Measurements from ENCODE around the gene KLHL36.
"Not testable (repeated sequence)": the region's sequence is repeated elsewhere in the genome, so short reads cannot be mapped to it uniquely, and the experiment has no call there.

KLHL36 gene

GRCh38 chr16:84616515-84616914, 31.8 kb upstream of the KLHL36 start:
- DNase-seq (ENCODE audit: low read depth), result no peak

DNA sequence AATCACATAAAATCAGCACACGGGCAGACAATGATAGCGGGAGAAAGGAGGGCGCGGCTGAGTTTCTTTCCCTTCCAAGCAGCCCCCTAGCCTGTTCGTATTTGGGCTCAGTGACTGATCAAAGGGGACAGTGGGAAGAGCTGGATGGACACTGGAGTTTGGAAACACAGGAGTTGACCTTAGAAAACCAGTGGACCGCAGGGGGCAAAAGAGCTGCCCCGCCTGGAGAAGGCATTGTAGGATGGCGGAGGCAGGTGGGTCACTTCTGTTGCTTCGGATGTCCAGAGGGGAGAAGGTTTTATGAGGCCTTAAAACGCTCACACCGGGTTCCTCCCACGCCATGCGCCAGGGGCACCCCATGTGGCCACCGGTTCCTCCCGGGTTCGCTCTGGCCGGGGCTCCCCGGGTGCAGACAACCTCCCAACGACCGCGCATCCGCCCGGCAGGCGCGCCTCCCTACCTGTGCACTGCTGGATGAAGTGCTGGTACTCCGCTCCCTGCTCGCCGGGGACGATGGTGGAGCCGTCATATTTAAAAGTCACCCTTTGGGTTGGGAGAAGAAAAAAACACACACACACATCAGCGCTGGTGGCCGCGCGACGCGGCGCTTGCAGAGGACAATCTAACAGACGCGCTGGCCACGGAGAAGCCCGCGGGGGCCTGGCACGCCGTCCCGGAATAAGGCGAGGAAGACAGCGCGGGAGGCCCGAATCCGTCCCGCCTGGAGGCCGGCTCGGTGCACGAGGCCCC, 31.1 kb upstream of the KLHL36 start:
- no peak for DNase-seq (ENCODE audit: low read depth)

DNA sequence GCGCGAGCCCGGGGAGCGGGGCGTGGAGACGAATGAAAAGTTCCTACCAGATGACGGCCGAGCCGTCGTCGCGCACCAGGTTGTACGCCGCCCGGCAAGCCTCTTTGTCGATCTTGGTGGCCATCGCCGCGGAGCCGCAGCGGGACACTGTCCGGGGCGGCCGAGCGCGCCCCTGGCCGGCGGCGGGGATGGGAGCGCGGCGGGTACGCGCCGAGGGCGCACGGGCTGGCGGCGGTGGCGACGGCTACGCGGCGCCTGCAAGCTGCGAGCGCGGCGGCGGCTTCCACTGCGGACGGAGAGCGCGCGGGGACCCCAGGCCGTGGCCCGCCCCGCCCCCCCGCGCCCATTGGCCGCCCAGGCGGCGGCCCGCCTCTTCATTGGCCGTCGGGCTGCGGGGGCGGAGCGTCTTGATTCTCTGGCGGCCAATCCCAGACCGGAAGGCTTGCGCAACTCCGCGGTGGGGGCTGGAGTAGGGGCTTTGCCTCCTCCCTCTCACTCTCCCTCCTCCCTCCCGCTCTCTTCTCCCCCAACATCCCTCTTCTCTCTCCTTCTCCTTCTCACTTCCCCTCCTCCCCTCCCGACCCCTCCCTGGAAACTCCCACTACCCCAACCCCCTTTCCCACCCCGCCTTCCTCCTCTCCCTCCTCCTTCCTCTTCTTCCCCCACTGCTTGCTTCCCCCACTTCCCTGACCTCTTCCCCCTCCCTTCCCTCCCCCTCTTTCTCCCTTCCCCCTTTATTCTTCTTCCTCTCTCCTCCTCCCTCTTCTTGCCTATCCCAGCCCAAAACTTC, 30.3 kb upstream of the KLHL36 start, which contains the start of gene COTL1:
Gene COTL1, minus strand, starts transcription at position 288 of the 790 bp plus-strand sequence. Its CDS starts 164 bp downstream, at position 124.
- DNase-seq (ENCODE audit: low read depth), result peak; percentile 67

DNA sequence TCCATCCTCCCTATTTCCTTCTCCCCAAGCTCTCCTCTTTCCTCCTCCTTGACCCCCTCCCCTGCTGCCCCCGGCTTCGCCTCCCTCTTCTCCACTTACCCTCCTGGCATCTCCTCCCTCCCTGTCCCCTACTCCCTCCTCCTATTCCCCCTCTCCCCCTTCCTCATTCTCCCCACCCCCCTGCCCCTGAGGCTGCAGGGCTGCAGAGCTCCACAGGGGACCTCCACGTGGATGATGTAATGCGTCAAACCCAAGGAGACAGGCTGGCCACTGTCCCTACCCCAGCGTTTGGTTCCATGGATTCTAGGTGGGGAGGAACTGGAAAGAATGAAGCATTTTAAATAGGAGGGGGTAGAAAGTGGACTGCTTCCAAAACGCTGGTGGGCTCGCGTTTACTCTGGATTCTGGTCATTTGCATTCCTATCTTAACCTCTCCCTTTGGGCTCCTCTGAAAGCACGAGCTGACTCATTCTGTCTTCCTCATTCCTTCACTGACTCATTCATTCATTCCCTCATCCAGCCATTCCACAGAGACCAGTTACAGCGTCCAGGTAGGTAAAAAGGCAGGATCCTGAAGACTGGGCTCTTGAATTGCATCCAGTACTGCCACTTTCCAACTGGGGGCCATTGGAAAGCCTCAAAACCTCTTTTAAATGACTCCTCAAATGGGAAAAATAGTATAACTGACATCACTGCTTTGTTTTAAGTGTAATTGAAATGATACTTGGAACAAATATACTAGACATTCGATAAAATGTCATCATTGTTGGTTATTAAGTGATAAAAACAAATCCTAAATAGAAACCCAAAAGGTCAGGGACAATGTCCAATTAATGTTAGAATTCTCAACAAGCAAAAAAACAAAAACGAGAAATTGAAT, 29.5 kb upstream of the KLHL36 start:
- DNase-seq (ENCODE audit: low read depth), result peak; percentile 87

GRCh38 chr16:84620913-84621312, 27.4 kb upstream of the KLHL36 start:
- not testable (repeated sequence) for DNase-seq (ENCODE audit: low read depth)

DNA sequence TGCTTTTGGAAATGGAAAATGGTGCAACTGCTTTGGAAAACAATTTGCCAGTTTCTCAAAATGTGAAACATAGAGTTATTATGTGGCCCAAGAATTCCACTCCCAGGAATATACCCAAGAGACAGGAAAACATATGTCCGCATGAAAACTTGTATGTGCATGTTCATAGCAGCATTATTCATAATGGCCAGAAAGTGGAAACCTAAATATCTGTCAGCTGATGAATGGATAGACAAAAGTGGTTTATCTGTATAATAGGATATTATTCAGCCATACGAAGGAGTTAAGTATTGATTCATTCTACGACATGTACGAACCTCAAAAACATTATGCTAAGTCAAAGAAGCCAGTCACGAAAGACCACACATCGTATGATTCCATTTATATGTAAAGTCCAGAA, 22.8 kb upstream of the KLHL36 start:
- no peak for DNase-seq (ENCODE audit: low read depth)

DNA sequence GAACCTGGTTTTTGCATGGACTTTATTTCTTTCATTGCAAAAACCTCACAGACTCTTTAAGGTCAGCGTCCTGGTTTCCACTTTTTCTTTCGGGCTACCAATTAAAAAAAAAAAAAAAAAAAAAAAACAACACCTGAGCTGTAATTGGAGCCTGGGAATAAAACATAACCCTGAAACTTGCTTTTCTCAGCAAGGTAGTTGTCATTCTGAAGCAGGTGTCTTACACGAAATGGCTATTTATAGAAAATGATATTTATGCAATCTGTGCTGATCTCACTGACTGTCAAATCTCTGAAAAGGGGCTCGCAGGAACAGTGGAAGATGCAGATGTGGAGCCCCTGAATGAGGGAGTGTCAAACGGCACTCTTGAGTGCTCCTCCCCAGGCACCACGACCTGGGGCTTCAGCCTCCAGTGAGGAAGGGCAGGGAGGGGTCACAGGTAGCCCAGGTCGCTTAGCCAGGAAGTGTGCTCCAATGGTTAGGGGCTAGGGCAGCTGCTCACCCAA, 20.0 kb upstream of the KLHL36 start:
- no peak for DNase-seq (ENCODE audit: low read depth)

DNA sequence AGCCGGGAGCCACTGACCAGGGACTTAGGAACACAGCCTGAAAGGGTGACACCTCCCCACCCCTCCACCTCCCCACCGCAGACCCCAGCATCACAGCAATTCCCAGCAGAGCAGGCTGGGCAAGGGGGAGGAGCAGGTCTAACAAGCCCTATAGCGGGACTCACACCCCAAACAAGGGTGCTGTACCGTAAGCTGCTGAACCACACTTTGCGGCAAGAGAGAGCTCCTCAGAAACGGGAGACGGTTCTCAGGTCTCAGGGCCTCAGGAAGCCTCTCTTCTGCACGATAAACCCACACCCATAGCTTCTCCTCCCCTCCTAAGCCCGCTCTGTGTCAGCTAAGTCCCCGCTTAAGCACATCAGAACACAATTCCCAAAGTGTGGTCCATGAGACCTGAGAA, 18.7 kb upstream of the KLHL36 start:
- DNase-seq (ENCODE audit: low read depth), result no peak

DNA sequence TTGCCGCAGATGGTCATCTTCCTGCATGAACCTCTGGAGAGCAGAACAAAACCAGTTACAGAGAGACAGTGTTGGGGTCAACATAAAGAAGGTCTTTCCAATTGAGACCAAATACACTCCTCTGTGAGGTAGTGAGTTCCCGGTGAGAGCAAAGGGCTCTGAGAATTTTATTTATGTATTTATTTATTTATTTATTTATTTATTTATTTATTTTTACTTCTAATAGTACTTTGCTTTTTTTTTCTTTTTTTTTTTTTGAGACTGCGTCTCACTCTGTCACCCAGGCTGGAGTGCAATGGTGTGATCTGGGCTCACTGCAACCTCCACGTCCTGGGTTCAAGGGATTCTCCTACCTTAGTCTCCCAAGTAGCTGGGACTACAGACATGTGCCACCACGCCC, 18.3 kb upstream of the KLHL36 start:
- DNase-seq (ENCODE audit: low read depth), result no peak

DNA sequence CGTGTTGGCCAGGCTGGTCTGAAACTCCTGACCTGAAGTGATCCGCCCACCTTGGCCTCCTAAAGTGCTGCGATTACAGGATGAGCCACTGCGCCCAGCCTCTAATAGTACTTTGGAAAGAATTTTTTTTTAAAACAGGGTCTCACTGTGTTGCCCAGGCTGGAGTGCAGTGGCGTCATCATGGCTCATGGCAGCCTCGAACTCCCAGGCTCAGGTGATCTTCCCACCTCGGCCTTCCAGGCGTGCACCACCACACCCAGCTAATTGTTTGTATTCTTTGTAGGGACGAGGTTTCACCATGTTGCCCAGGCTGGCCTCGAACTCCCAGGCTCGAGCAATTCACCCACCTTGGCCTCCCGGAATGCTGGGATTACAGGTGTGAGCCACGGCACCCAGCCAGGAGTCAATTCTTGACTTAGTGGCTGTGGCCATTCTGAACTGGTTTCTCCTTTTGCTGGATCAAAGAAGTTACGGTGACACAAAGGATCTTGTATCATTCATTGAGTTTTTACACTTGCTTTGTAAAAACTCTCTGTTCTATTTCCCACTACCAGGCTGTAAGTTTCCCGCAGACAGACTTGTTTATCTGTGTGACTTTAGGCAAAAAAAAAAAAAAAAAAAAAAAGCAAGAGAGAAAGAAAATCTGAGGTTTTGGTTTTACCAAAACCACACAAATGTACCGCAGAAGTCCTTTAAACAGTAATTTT, 17.7 kb upstream of the KLHL36 start:
- no peak for DNase-seq (ENCODE audit: low read depth)

DNA sequence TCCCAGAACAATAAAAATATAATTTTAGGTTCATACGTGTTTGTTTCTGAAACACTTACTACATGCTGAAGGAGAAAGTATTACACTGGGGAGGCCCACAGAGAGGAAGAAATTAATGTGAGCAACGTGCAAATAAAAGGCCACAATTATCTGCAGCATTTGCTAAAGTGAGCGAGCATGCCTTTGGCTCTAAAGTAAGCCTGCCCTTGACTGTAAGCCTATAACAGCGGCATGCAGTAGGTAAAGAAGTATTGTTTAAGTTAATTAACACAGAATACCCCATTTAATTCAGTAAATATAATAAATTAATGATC, 17.2 kb upstream of the KLHL36 start:
- DNase-seq (ENCODE audit: low read depth), result no peak

DNA sequence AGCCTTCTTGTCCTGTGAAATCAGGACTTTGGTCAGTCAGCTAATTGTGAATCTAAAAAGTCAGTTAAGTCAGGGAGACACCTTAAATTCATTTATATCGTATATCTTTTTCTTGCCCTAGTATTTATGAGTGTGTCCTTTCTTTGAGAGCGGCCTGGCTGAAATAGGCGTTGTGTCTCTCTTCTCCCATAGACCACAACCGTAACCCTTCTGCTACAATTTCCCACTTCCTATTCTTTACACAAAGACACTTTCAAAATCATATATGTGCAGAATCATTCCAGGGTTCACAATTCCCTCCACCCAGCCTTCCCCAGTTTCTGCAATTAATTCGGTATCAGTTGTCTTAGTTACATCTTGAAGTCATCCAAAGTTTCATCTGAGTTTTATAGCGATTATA, 16.4 kb upstream of the KLHL36 start:
- DNase-seq (ENCODE audit: low read depth), result no peak

DNA sequence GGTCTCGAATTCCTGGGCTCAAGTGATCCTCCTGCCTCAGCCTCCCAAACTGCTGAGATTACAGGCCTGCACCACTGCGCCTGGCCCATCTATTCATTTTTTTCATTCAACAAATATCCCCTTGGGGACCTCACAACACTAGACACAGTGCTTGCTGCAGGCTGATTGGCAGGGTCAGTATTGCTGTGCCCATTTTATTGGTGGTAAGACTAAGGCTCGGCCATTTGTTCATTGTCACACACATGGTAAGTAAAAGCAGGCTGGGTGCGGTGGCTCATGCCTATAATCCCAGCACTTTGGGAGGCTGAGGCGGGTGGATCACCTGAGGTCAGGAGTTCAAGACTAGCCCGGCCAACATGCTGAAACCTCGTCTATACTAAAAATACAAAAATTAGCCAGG, 15.4 kb upstream of the KLHL36 start:
- not testable (repeated sequence) for DNase-seq (ENCODE audit: low read depth)

GRCh38 chr16:84633622-84634021, 14.7 kb upstream of the KLHL36 start:
- DNase-seq (ENCODE audit: low read depth), result no peak

DNA sequence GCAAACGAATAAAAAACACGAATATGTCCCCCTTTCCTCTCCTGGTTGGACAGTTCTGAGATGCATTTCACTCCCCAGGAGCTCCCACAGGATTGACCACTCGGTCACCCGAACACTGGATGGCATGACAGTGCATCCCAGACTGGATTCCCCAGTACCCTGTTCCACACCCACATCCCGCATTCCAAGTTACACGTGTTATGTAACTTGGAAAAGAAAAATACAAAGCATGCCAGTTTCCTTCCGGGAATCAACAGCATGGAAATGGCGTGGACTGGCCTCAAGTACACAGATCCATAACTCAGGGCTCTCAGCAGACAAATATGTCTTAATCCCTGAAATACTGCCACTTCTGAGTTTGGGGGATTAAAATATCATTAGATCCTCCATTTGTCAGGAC, 12.6 kb upstream of the KLHL36 start:
- DNase-seq (ENCODE audit: low read depth), result no peak

GRCh38 chr16:84637709-84638108, 10.6 kb upstream of the KLHL36 start:
- no peak for DNase-seq (ENCODE audit: low read depth)

DNA sequence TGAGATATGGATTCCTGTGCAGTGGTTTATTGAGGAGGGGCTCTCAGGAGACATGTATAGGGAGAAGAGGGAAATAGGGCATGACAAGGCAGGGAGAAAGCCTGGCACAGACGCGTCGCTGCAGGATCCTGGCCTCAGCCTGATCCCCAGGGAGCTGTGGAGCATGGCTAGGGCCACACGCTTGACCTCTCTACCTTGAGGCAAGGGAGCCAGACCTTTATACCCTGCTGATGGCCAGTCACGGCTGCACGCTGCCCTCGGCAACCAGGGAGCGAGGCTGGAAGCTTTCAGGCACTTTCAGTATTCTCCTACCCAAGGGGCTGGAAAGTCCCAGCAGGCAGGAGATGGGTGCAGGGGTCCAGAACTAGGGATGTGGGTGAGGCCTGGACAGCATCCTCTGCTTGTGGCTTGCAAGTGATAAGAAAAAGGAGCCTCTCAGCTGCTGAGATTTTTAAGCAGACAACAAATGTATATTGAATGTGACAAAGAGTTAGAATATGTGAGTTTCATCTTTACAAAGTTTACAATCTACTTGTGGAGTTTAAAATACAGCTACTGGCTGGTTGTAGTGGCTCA, 10.0 kb upstream of the KLHL36 start:
- no peak for DNase-seq (ENCODE audit: low read depth)

DNA sequence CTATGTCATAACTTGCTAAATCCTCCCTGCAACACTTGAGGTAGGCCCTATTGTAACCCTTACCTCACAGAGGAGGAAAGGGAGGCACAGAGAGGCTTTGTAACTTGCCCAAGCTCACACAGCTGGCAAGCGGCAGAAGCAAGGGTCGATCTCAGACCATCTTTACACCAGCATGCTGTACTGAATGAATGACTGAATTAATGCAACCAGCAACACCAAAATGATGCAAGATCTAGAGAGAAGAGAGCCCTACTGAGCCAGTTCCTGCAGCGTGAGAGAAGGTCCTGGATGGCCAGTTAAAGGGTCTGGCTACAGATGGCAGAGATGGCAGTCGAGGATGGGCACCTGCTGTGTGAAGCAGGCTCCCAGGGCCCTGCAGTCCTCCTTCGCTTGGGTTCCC, 8.2 kb upstream of the KLHL36 start:
- no peak for DNase-seq (ENCODE audit: low read depth)

DNA sequence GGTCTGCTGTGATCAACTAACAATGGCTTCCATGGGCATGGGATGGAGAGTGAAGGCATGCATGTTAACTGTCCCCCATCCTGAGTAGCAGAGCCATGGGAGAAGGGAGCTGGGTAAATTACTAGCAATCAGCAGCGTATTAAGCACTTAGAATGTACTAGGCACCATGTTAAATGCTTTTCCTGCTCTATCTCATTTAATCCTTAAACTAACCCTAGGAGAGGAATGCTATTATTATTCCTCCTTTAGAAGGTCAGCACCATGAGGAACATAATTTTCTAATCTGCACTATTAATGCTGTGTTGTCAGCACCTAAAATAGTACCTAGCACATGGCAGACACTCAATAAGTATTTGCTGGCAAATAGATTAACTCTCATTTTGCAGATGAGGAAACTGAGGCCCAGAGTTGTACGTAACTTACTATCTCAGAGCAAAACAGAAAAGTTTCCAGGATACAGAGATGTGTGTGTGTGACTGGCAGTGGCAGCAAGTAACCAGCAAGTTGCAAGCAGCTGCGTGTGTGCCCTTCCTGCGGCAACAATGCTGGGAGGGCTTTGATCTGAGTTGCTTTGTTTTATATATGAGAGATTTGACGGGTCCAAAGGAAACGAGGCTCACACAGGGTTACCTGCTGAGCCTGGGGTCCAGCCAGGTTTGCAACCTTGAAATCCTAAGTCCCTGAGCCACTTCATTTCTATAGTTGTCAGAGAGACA, 6.5 kb upstream of the KLHL36 start:
- no peak for DNase-seq (ENCODE audit: low read depth)

DNA sequence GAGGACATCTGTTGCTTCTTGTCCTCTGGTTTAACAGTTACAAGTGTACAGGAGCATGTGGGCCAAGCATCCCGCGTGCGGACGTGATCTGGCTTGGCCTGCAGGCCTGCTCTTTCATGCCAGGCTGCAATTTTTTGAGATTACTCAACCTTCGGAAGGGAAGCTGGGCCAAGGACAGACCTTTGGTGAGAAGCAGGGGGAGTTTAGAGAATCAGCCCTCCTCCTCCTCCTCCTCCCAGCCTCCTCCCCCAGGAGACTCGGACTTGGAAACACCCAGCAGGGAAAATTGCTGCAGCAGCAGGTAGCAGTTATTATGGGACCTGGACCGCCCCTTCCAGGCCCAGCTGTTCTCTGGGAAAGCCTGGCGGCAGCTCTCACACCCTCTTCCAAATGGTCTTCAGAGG, 5.1 kb upstream of the KLHL36 start:
- DNase-seq (ENCODE audit: low read depth), result no peak

- no peak for DNase-seq (ENCODE audit: low read depth)
Measured at GRCh38 chr16:84643674-84644073, 4.6 kb upstream of the KLHL36 start.

Data from HS-5 (cell line).